ENCODE data around the gene MCF2L. TPM values are rescaled to one million over a fixed set of nuclear protein-coding genes. Genes with fewer than 3 reads are reported as not detected.
A peak's percentile ranks its signal among the peaks of the same experiment; 100 is the strongest.
"Not testable (repeated sequence)": the region's sequence is repeated elsewhere in the genome, so short reads cannot be mapped to it uniquely, and the experiment has no call there.

MCF2L gene
- total RNA-seq, 1 donor, result 8.0 TPM

DNA sequence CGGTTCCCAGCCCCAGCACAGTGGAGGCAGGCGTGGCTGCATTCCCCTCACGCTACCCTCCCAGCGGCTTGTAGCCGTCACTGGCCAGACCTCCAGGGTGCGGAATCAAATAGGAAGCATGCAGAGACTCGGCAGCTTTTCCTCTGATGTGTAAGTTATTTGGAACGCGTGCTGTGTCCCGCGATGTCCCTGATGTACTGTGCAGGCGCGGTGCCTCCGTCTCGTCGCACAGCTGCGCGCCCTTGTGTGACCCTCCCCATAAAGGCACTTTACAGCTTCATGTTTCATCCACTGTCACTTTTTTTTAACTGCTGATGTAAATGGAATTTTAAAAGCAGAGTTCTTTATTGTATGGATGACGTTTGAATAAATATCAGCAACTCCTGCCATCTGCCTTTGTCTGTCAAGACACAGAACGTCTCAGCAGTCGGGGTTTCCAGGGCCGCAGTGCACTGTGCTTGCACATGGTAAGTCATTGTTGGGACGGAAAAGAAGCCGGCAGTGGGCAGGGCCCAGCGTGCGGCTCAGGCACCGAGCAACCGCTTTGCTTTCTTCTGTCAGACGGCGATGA lies 129.2 kb downstream of the MCF2L start:
- peak; percentile 46 for DNase-seq (ENCODE audit: low read depth)
- peak overlapping the region; percentile 13 for H3K4me3 ChIP-seq (ENCODE audit: low read depth, low read length)
- TF ChIP-seq, protein P1, sequence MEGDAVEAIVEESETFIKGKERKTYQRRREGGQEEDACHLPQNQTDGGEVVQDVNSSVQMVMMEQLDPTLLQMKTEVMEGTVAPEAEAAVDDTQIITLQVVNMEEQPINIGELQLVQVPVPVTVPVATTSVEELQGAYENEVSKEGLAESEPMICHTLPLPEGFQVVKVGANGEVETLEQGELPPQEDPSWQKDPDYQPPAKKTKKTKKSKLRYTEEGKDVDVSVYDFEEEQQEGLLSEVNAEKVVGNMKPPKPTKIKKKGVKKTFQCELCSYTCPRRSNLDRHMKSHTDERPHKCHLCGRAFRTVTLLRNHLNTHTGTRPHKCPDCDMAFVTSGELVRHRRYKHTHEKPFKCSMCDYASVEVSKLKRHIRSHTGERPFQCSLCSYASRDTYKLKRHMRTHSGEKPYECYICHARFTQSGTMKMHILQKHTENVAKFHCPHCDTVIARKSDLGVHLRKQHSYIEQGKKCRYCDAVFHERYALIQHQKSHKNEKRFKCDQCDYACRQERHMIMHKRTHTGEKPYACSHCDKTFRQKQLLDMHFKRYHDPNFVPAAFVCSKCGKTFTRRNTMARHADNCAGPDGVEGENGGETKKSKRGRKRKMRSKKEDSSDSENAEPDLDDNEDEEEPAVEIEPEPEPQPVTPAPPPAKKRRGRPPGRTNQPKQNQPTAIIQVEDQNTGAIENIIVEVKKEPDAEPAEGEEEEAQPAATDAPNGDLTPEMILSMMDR (IDR thresholded peaks at IDR 0.05; ENCODE audit: insufficient read depth, low read length), result no peak

DNA sequence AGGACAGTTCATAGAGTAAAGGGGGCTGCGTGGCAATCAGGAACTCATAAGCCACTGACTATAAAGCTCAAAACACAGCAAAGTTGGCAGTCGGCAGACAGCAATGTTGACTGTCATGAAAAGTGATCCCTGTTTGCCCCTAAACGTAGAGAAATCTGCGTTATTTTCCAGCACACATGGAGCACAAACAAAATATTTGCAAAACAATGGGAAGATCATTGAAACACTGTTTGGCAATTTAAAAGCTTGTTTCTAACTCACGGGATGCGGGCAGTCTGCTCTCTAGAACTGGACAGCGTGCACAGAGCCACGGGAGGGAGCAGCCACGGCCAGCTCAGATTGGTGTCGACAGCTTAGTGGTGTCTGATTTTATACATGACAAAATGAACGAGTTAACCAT lies 130.1 kb downstream of the MCF2L start:
- TF ChIP-seq, protein P1 (IDR thresholded peaks at IDR 0.05; ENCODE audit: insufficient read depth, low read length), result no peak
- no peak overlapping the region for H3K4me3 ChIP-seq (ENCODE audit: low read depth, low read length)
- DNase-seq (ENCODE audit: low read depth), result no peak

DNA sequence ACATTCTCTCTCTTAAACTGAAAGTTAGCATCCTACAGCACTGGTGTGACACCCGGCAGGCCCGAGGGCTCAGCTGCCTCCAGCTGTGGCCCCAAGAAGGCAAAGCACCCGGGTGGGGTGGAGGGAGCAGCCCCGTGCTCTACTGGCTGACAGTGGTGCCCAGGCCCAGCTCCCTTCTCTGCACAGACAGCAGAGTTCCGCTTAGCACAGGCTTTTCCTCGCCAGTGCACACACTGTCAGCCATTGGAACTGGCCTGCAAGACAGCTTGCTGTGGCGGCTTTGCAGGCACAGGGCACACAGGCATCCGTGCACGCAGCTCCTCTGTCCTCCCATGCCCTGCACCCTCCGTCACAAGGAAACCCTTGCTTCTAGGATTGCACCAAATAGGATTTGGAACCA lies 133.3 kb downstream of the MCF2L start:
- H3K4me3 ChIP-seq (ENCODE audit: low read depth, low read length); DNase-seq (ENCODE audit: low read depth): not testable (repeated sequence)

DNA sequence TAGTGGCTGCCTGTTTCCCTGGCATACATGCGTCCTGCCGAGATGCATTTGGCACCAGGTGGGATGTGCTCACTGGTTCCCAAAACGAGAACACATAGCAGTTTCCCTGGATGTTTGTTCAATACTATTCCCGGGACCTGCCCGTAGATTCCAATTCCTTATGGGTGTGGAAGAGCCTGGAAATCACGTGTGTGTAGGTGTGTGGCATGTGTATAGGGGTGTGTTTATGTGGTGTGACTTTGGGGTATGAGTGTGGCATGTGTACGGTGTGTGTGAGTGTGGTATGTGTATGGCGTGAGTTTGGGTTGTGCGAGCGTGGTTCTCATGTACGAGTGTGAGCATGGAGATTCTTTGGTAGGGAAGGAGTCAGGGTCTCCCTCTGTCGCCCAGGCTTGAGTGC lies 133.7 kb downstream of the MCF2L start:
- DNase-seq (ENCODE audit: low read depth), result no peak
- H3K4me3 ChIP-seq (ENCODE audit: low read depth, low read length), result no peak overlapping the region
- TF ChIP-seq, protein P1 (IDR thresholded peaks at IDR 0.05; ENCODE audit: insufficient read depth, low read length), result no peak

DNA sequence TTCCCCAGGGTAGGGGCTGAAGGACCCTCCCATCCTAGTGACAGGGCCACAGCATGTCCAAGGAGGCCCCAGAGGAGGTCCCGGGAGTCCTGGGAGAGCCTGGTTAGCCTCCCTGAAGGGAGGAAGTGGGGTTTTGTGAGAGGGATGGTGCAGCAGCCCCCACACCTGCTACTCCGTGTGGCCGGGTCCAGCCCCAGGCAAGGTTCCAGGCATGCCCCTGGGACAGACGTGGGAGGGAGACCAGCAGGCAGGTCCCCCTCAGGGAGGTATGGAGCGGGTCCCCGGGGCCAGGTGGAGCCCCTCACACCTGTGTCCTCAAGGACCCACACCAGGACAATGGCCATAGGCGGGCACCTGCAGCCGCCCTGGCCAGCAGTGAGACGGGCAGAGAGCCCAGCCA lies 134.6 kb downstream of the MCF2L start:
- TF ChIP-seq, protein P1 (IDR thresholded peaks at IDR 0.05; ENCODE audit: insufficient read depth, low read length), result no peak
- DNase-seq (ENCODE audit: low read depth), result no peak
- H3K4me3 ChIP-seq (ENCODE audit: low read depth, low read length), result no peak overlapping the region

DNA sequence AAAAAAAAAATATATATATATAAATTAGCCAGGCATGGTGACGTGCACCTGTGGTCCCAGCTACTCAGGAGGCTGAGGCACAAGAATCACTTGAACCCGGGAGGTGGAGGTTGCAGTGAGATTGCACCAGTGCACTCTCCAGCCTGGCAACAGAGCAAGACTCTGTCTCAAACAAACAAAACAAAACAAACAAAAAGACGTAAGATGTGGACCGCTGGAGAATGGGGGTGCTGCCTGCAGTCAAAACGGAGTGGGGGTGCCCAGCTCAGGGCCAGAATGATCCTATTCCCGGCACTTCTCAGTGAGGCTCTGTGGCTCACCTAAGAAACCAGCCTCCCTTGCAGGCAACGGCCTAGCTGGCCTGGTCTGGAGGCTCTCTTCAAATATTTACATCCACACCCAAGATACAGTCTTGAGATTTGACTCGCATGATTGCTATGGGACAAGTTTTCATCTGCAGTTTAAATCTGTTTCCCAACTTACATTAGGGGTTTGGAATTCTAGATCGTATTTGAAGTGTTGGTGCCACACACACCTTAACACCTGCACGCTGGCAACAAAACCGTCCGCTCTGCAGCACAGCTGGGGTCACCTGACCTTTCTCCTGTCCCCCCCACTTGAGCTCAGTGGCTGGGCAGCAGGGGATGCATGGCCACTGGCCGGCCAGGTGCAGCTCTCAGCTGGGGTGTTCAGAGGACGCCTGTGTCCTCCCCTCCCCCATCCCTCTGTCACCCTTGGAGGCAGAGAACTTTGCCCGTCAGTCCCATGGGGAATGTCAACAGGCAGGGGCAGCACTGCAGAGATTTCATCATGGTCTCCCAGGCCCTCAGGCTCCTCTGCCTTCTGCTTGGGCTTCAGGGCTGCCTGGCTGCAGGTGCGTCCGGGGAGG lies 136.3 kb downstream of the MCF2L start, which contains the start of gene F7:
Gene F7 (plus strand): TSS at position 760 of the 889 bp plus-strand sequence. CDS start 51 bp downstream, at position 811.
- DNase-seq (ENCODE audit: low read depth), result peak; percentile 23
- TF ChIP-seq, protein P1 (IDR thresholded peaks at IDR 0.05; ENCODE audit: insufficient read depth, low read length), result no peak
- no peak within 1 kb of the TSS for H3K4me3 ChIP-seq (ENCODE audit: low read depth, low read length)

DNA sequence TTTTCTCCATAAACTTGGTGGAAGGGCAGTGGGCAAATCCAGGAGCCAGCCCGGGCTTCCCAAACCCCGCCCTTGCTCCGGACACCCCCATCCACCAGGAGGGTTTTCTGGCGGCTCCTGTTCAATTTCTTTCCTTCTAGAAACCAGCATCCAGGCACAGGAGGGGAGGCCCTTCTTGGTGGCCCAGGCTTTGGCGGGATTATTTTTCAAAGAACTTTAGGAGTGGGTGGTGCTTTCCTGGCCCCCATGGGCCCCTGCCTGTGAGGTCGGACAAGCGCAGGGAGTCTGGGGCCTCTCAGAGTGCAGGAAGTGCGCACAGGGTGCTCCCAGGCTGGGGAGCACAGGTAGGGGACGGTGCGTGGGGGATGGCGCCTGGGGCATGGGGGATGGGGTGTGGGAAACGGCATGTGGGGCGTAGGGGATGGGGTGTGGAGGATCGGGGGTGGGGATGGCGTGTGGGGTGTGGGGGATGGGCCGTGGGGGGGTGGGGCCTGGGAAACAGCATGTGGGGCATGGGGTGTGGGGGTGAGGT lies 137.0 kb downstream of the MCF2L start:
- no peak for DNase-seq (ENCODE audit: low read depth)
- TF ChIP-seq, protein P1 (IDR thresholded peaks at IDR 0.05; ENCODE audit: insufficient read depth, low read length), result no peak
- no peak overlapping the region for H3K4me3 ChIP-seq (ENCODE audit: low read depth, low read length)
